HG02870 (cell line): Measurements from ENCODE around the gene DPYD.

Experiments used
- ATAC-seq: cut with Tn5 transposase; IDR thresholded peaks from one replicate; pipeline ENCODE4 v1.9.1; 2021; ENCODE audit warnings: mild to moderate bottlenecking, moderate library complexity; ENCODE audit not compliant: unreplicated experiment

Gene DPYD

DNA sequence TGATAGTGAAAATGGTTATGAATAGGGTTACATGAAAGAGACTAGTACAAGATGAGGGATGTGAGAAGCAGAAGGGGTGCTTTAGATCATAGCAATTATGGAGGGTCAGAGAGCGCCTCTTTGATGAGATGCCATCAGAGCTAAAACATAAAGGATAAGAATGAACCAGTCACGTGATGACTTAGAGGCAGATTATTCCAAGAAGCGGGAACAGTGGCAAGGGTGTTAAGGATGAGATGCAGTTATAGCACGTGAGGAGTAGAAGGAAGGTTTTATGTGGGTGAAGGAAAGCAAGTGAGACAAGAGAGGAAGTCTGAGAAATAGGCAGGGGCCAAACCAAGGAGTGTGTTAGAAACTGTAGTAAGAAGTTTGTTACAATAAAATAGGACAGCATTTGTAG is 360.1 kb downstream of the DPYD start:
- no peak for ATAC-seq

DNA sequence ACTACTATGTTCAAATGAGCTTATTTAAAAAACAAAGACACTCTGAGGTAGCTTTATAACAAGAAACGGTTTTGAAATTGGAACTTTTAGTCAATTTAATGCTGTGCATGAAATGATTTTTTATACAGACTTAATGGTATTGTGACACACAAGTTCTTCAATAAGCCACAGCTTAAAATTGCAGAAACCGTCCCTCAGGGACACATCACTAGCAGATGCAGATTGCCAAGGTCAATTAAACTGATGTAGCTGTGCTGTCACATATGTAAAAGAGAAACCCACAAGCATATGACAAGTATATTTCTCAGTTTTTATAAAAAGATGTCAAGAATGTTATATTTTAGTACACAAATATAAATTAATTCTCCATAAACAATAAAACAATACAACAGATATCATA is 366.9 kb downstream of the DPYD start:
- ATAC-seq, result no peak

- no peak for ATAC-seq
These were observed 369.7 kb downstream of the DPYD start for GRCh38 chr1:97551113-97551512.

DNA sequence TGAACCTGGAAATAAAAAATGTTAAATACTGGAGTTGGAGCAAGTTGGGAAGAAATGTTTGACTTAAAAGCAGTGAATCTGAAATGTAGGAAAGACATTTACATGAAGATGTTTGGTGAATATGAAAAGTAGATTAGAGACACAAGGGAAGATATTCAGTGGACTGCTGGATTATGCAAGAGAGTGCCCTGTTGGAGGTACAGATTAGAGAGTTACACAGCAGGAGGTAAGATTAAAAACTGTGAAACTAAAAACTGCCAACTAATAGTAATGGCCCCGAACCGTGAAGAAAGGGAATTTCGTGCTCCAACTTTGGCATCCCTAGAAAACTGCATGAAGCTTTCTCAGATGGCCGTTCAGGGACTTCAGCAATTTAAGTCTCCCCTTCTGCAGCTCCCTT is 375.4 kb downstream of the DPYD start:
- no peak for ATAC-seq

DNA sequence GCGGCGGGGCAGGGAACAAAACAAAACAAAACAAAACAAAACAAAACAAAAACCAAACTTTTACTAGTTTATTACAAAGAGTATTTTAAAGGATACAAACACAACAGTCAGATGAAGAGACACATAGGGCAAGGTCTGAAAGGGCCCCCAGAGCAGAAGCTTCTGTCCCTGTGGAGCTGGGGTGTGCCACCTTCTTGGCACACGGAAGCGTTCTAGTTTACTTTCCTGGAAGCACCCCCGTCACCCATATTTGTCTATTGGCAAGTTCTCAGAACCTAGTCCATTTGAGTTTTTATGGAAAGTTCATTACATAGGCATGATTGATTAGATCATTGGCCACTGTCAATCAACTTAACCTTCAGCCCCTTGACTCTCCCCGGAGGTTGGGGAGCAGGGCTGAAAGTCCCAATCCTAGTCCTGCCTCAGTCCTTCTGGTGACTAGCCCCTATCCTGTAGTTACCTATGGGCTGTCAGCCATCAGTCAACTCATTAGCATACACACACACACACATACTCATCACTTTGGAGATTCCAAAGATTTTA is 380.4 kb downstream of the DPYD start:
- no peak for ATAC-seq

DNA sequence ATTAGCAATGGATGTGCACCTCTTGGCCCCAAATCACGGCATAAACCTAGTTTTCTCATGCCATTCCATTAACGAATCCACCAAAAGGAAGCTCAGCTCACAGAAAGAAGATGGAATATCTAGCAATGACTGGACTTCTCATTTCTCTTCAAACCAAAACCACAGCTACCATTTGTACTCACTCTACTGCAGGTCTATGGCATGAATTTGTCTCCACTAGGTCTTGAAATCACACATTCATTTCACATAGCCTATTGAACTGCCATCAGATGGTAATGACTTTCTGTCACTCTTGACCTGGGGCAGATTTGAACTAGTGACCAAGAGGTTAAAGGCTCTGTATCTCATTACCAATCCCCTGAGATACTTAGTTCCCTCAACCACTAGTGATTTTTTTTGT is 382.7 kb downstream of the DPYD start:
- ATAC-seq, result peak; percentile 53

GRCh38 chr1:97533358-97533757 is 387.5 kb downstream of the DPYD start:
- ATAC-seq, result no peak

- ATAC-seq, result no peak
These were observed 391.2 kb downstream of the DPYD start for GRCh38 chr1:97529600-97529999.

GRCh38 chr1:97524211-97524610 is 396.6 kb downstream of the DPYD start:
- no peak for ATAC-seq

DNA sequence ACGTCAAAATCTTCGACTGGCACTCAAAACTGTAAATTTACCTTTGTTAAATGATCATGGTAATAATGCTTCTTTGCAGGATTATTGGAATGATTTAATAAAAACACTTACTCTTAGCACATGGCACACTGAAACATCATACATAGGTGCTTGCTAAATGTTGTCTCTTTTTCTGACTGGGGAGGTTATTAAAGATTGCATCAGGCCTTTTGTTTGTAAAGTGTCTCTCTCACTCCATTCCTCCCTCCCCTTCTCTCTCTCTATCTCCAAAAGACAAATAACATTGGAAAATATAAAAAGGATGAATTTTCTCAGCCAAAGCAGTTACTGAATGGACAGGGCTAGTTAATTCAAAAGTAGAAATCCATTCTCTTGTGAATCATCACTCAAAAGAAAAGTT is 404.2 kb downstream of the DPYD start:
- no peak for ATAC-seq

GRCh38 chr1:97508653-97509218 is 412.1 kb downstream of the DPYD start:
- ATAC-seq, result no peak

DNA sequence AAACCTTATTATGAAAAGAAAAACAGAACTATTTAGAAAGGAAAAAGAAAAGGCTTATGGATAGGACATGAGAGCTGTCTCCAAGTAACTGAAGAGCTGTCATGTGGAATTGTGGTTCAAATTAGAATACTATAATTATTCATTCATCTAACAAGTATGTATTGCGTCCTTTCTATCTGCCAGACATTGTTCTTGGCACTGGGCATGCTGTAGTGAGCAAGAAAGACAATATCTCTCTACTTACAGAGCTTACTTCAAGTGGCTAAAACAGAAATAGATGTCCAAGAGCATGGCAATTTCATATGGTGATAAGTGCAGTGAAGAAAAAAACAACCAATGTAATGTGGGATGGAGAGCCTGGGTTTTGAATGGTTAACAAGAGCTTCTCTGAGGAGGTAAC is 413.0 kb downstream of the DPYD start:
- ATAC-seq, result no peak

DNA sequence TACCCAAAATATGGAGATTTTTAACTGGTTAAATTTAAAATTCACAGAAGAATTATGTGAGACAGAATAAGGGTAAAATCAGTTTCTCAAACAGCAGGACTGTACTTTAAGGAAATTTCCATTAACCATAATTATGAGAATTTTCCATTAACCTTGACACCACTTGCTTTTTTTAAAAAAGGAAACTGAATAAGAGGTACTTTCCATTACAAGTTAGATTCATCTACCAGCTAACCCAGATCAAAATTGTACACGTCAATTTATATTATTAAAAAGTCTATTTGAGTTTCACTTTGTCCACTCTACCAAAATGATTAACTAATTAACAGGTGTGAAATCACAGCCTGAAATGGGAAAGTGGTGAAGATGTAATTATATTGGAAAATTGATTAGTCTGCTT is 414.5 kb downstream of the DPYD start:
- no peak for ATAC-seq

- ATAC-seq, result peak; percentile 90
These were observed 415.0 kb downstream of the DPYD start for GRCh38 chr1:97505816-97506215.

GRCh38 chr1:97505289-97505688 is 415.5 kb downstream of the DPYD start:
- ATAC-seq, result no peak

DNA sequence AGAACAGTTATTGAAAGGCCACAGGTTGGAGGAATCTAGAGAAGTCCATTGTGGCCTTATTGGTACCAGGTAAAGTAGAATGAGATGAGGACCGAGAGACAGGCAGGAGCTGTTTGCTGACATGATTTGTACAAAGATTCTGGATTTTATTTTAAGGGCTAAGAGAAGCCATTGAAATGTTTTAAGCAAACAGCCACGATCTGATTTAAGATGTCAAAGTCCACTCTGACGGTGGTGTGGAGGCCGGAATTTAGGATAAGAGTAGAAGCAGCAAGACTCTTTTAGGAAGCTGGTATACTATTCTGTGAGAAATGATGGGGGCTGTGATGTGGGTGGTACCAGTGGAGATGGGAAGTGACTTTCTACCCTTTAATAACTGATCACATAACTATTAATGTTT is 418.5 kb downstream of the DPYD start:
- no peak for ATAC-seq

GRCh38 chr1:97501628-97502027 is 419.2 kb downstream of the DPYD start:
- ATAC-seq, result no peak

- no peak for ATAC-seq
These were observed 420.1 kb downstream of the DPYD start for GRCh38 chr1:97500760-97501159.

GRCh38 chr1:97499667-97500066 is 421.2 kb downstream of the DPYD start:
- ATAC-seq, result no peak

DNA sequence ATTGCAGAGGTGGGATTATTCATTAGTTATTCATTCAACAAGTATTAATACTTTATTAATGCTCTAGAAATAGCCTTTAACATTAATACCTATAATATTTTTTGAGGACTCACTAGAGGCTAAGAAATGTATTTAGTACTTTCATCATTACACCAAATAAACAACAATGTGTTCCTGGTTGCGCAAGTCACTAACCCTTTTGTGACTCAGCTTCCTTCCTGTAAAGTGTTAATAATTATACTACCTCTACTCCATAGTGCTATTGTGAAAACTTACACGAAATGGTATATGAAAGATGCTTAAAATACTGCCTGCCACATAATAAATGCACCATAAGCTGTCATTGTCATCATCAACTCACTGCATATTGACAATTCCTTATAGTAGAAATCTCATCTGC is 431.0 kb downstream of the DPYD start:
- ATAC-seq, result no peak

- ATAC-seq, result no peak
These were observed 432.3 kb downstream of the DPYD start for GRCh38 chr1:97488530-97488929.

- ATAC-seq, result no peak
These were observed 438.8 kb downstream of the DPYD start for GRCh38 chr1:97482022-97482421.

DNA sequence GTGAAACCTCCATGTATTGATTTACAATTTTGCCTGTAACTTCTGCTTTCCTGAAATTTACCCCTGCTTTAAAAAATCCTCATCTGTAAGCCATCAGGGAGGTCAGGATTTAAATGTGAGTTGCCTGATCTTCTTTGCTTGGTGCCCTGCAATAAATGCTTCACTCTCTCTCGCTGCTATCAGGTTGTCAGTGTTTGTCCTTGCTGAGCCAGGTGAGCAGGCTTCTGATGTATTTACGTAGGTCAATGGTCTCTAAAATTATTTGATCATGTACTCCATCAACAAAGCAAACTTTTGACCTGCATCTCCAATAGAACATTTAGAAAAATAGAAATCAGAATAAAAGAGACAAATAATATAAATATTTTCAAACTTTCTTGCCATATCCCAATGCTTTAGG is 453.4 kb downstream of the DPYD start:
- no peak for ATAC-seq
